ENCODE measurements around the gene CCR8.
"Not testable (repeated sequence)": the region's sequence is repeated elsewhere in the genome, so short reads cannot be mapped to it uniquely, and the experiment has no call there.

Gene CCR8

GRCh38 chr3:39299279-39299678 lies 30.2 kb upstream of the CCR8 start:
- Histone ChIP-seq H3K27ac (no peak overlapping the region), H3K4me3 (no peak overlapping the region)

GRCh38 chr3:39302178-39302577 lies 27.3 kb upstream of the CCR8 start:
- H3K4me3 ChIP-seq, result no peak overlapping the region

GRCh38 chr3:39313289-39313688 lies 16.2 kb upstream of the CCR8 start:
- no peak overlapping the region for H3K27ac ChIP-seq
- H3K4me3 ChIP-seq, result no peak overlapping the region

More at GRCh38 chr3:39302178-39302577, 27.3 kb upstream of the CCR8 start:
- no peak overlapping the region for H3K27ac ChIP-seq

- Histone ChIP-seq H3K4me3 (no peak overlapping the region), H3K27ac (no peak overlapping the region)
Measured at GRCh38 chr3:39315420-39315819, 14.1 kb upstream of the CCR8 start.

GRCh38 chr3:39317571-39318169 lies 11.8 kb upstream of the CCR8 start:
- no peak overlapping the region for H3K27ac ChIP-seq
- no peak overlapping the region for H3K4me3 ChIP-seq

GRCh38 chr3:39318301-39318700 lies 11.2 kb upstream of the CCR8 start:
- Histone ChIP-seq H3K27ac (no peak overlapping the region), H3K4me3 (no peak overlapping the region)

- no peak overlapping the region for H3K4me3 ChIP-seq
Measured at GRCh38 chr3:39319249-39319648, 10.3 kb upstream of the CCR8 start.

GRCh38 chr3:39321574-39321983 lies 7.9 kb upstream of the CCR8 start:
- H3K27ac ChIP-seq, H3K4me3 ChIP-seq: not testable (repeated sequence)

More at GRCh38 chr3:39319249-39319648, 10.3 kb upstream of the CCR8 start:
- H3K27ac ChIP-seq, result no peak overlapping the region

- H3K4me3 ChIP-seq, H3K27ac ChIP-seq: not testable (repeated sequence)
Measured at GRCh38 chr3:39322209-39322715, 7.2 kb upstream of the CCR8 start.

- peak overlapping the region in 1 of 21 experiments; percentile 43 for H3K27ac ChIP-seq
- H3K4me3 ChIP-seq, result no peak overlapping the region
Measured at GRCh38 chr3:39322936-39323335, 6.6 kb upstream of the CCR8 start.

GRCh38 chr3:39323494-39323893 lies 6.0 kb upstream of the CCR8 start:
- Histone ChIP-seq H3K27ac (peak overlapping the region in 1 of 21 experiments; percentile 43), H3K4me3 (no peak overlapping the region)

- peak overlapping the region in 2 of 21 experiments; percentile 4 to 35 for H3K27ac ChIP-seq
Measured at GRCh38 chr3:39325236-39325635, 4.3 kb upstream of the CCR8 start.

GRCh38 chr3:39327053-39327745 lies 2.3 kb upstream of the CCR8 start:
- H3K4me3 ChIP-seq, result no peak overlapping the region
- peak overlapping the region in 7 of 21 experiments; percentile 4 to 71 (median 44) for H3K27ac ChIP-seq

More at GRCh38 chr3:39325236-39325635, 4.3 kb upstream of the CCR8 start:
- no peak overlapping the region for H3K4me3 ChIP-seq

GRCh38 chr3:39327746-39328349 lies 1.7 kb upstream of the CCR8 start:
- H3K4me3 ChIP-seq, result no peak overlapping the region
- peak overlapping the region in 7 of 21 experiments; percentile 4 to 71 (median 41) for H3K27ac ChIP-seq

GRCh38 chr3:39330824-39331223 lies 1.3 kb downstream of the CCR8 start:
- H3K4me3 ChIP-seq, result no peak overlapping the region

GRCh38 chr3:39332525-39332924 lies 3.0 kb downstream of the CCR8 start:
- H3K27ac ChIP-seq, result no peak overlapping the region
- no peak overlapping the region for H3K4me3 ChIP-seq

More at GRCh38 chr3:39330824-39331223, 1.3 kb downstream of the CCR8 start:
- peak overlapping the region in 2 of 21 experiments; percentile 55 to 56 for H3K27ac ChIP-seq

- no peak overlapping the region for H3K4me3 ChIP-seq
Measured at GRCh38 chr3:39333607-39334006, 4.1 kb downstream of the CCR8 start.

GRCh38 chr3:39334205-39334604 lies 4.7 kb downstream of the CCR8 start:
- no peak overlapping the region for H3K27ac ChIP-seq
- H3K4me3 ChIP-seq, result no peak overlapping the region

More at GRCh38 chr3:39333607-39334006, 4.1 kb downstream of the CCR8 start:
- no peak overlapping the region for H3K27ac ChIP-seq

- Histone ChIP-seq H3K27ac (no peak overlapping the region), H3K4me3 (no peak overlapping the region)
Measured at GRCh38 chr3:39338201-39338600, 8.7 kb downstream of the CCR8 start.

- no peak overlapping the region for H3K27ac ChIP-seq
- no peak overlapping the region for H3K4me3 ChIP-seq
Measured at GRCh38 chr3:39339086-39339485, 9.6 kb downstream of the CCR8 start.

All from skin epidermis (tissue), 12 donors.